GM04503 (cell line): Measurements from ENCODE around the gene TTPAL.

Experiments
- DNase-seq: peaks from one replicate; pipeline ENCODE4 v3.0.0-alpha.2; 2012; ENCODE audit warnings: low read depth

The TTPAL gene, protein sequence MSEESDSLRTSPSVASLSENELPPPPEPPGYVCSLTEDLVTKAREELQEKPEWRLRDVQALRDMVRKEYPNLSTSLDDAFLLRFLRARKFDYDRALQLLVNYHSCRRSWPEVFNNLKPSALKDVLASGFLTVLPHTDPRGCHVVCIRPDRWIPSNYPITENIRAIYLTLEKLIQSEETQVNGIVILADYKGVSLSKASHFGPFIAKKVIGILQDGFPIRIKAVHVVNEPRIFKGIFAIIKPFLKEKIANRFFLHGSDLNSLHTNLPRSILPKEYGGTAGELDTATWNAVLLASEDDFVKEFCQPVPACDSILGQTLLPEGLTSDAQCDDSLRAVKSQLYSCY

GRCh38 chr20:44475694-44476560 is at the start of gene TTPAL:
TSS of gene TTPAL (plus strand) at chr20:44475874. CDS start at chr20:44480000, 4,126 bp downstream.
- DNase-seq, result no peak

DNA sequence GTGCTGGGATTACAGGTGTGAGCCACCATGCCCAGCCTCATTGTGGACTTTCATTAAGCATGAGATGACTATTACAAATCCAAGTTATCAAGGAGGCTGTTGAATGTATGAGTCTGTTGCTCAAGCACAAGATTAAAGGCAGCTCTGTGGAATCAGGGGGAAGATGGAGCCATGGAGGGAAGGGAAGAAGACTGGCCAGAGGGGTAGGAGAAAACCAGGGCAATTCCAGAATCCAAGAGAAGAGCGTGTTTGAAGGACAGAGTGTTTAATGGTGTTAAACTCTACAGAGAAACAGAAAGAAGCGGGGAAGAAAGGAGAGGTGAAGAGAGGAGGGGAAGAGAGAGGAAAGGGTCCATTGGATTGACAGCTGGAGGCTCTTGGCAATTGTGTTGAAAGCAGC is 49.8 kb upstream of the TTPAL start:
- DNase-seq, result no peak

- DNase-seq, result no peak
Observed at GRCh38 chr20:44426879-44427790, 48.5 kb upstream of the TTPAL start.

- DNase-seq, result no peak
Observed at GRCh38 chr20:44427804-44428173, 47.9 kb upstream of the TTPAL start.

DNA sequence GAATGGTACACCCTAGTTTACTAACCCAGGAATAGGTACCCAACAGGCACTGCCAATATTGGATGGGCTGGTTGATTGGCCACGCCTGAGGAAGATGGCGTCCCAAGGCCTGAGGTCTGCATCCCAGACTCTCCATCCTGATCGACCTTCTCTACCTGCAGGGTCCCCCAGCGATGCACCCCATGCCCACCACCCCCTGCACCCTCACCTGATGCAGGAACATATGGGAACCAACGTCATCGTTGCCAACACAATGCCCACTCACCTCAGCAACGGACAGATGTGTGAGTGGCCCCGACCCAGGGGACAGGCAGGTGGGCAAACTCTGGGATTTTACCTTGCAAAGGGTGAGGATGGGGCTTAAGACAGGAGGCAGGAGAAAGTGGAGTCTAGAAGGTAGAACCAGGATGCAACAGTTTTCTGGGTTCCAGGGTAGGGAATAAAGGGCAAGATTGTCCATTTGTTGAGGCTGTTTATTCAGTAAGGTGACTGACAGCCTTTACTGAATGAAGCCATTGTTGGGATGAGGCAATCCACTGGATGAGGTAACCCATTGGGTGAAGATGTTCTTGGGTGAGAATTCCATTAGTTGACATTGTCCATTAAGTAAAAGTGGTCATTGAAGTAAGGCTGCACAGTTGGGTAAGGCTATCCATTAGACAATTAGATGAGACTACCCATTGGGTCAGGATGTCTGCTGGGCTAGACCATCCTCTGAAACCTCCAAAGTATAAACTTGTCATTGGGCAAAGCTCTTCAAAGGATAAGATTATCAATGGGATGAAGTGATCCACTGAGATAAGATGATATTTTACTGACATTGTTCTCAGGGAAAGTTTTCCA is 47.3 kb upstream of the TTPAL start:
- no peak for DNase-seq

GRCh38 chr20:44429017-44429339 is 46.7 kb upstream of the TTPAL start:
- no peak for DNase-seq

DNA sequence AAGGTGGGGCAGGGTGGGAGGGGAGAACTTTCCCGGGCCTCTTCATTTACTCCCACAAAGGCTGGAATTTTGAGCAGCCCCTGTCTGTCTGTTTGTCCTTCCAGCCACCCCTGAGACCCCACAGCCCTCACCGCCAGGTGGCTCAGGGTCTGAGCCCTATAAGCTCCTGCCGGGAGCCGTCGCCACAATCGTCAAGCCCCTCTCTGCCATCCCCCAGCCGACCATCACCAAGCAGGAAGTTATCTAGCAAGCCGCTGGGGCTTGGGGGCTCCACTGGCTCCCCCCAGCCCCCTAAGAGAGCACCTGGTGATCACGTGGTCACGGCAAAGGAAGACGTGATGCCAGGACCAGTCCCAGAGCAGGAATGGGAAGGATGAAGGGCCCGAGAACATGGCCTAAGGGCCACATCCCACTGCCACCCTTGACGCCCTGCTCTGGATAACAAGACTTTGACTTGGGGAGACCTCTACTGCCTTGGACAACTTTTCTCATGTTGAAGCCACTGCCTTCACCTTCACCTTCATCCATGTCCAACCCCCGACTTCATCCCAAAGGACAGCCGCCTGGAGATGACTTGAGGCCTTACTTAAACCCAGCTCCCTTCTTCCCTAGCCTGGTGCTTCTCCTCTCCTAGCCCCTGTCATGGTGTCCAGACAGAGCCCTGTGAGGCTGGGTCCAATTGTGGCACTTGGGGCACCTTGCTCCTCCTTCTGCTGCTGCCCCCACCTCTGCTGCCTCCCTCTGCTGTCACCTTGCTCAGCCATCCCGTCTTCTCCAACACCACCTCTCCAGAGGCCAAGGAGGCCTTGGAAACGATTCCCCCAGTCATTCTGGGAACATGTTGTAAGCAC is 46.0 kb upstream of the TTPAL start:
- DNase-seq, result no peak

DNA sequence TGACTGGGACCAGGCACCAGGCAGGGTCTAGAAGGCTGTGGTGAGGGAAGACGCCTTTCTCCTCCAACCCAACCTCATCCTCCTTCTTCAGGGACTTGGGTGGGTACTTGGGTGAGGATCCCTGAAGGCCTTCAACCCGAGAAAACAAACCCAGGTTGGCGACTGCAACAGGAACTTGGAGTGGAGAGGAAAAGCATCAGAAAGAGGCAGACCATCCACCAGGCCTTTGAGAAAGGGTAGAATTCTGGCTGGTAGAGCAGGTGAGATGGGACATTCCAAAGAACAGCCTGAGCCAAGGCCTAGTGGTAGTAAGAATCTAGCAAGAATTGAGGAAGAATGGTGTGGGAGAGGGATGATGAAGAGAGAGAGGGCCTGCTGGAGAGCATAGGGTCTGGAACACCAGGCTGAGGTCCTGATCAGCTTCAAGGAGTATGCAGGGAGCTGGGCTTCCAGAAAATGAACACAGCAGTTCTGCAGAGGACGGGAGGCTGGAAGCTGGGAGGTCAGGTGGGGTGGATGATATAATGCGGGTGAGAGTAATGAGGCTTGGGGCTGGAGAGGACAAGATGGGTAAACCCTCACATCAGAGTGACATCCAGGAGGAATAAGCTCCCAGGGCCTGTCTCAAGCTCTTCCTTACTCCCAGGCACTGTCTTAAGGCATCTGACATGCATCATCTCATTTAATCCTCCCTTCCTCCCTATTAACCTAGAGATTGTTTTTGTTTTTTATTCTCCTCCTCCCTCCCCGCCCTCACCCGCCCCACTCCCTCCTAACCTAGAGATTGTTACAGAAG is 45.2 kb upstream of the TTPAL start:
- no peak for DNase-seq

GRCh38 chr20:44431118-44431501 is 44.6 kb upstream of the TTPAL start:
- DNase-seq, result no peak

DNA sequence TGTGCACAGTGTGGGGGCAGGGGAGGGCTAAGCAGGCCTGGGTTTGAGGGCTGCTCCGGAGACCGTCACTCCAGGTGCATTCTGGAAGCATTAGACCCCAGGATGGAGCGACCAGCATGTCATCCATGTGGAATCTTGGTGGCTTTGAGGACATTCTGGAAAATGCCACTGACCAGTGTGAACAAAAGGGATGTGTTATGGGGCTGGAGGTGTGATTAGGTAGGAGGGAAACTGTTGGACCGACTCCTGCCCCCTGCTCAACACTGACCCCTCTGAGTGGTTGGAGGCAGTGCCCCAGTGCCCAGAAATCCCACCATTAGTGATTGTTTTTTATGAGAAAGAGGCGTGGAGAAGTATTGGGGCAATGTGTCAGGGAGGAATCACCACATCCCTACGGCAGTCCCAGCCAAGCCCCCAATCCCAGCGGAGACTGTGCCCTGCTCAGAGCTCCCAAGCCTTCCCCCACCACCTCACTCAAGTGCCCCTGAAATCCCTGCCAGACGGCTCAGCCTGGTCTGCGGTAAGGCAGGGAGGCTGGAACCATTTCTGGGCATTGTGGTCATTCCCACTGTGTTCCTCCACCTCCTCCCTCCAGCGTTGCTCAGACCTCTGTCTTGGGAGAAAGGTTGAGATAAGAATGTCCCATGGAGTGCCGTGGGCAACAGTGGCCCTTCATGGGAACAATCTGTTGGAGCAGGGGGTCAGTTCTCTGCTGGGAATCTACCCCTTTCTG is 44.0 kb upstream of the TTPAL start:
- DNase-seq, result no peak

DNA sequence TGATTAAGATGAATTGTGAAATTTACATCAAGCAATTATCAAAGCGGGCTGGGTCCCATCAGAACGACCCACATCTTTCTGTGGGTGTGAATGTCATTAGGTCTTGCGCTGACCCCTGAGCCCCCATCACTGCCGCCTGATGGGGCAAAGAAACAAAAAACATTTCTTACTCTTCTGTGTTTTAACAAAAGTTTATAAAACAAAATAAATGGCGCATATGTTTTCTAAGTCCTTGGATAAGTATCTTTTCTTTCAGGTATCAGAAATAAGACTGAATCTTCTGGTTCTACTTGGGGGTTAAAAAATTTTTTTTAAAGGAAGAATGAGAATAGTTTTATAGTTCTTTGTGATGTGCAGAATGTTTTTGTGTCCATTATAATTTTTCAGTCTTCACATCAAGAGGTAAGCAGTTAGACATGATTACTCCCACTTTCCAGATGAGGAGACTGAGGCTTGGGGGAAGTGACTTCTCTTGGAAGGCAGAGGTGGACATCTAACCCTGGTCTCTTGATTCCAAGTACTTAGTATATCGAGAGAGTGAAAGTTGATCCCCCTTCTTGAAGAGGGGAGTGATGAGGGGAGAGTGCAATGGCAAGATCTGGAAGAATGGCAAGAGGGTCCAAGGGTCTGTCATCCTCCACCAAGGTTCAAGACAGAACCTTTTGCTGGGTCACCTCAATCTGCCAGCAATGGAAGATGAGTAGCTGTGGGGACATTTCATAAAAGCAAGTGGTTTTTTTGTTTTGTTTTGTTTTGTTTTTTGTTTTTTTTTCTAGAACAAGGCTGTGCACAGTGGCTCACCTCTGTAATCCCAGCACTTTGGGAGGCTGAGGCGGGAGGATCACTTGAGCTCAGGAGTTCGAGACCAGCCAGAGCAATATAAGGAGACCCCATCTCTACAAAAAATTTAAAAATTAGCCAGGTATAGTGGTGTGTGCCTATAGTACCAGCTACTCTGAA is 42.8 kb upstream of the TTPAL start:
- DNase-seq, result no peak

GRCh38 chr20:44433751-44434538 is 41.7 kb upstream of the TTPAL start:
- no peak for DNase-seq

DNA sequence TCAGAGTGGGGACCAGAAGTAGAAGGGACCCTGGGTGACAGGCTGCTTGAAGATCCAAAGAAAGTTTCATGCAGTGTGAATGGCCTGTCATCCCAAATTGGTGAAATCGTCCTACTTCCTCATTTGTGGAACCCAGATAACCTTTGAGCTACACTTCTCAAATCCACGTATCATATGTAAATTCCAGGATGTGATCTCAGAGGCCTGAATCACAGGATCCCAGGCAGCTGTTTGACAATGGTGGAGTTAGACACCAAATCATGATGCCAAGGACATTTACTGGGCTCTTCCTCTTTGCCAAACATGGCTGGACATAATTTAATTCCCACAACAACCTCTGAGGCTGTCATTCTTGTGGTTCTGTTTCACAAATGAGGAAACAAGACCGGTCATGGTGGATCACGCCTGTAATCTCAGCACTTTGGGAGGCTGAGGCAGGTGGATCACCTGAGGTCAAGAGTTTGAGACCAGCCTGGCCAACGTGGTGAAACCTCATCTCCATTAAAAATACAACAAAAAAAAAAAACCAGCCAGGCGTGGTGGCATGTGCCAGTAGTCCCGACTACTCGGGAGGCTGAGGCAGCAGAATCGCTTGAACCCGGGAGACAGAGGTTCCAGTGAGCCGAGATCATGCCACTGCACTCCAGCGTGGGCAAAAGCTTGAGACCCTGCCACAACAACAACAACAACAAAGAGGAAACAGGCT is 39.9 kb upstream of the TTPAL start:
- no peak for DNase-seq

GRCh38 chr20:44436393-44436792 is 39.3 kb upstream of the TTPAL start:
- no peak for DNase-seq

DNA sequence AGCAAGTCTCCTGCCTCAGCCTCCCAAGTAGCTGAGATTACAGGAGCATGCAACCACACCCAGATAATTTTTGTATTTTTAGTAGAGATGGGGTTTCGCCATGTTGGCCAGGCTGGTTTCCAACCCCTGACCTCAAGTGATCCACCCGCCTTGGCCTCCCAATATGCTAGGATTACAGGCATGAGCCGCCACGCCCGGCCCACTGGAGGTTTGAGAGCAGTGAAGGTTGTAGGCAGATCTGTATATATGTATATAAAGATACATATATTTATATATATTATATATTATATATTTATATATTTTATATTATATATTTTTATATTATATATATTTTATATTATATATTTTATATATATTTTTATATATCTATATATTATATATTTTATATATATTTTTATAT is 38.2 kb upstream of the TTPAL start:
- no peak for DNase-seq

DNA sequence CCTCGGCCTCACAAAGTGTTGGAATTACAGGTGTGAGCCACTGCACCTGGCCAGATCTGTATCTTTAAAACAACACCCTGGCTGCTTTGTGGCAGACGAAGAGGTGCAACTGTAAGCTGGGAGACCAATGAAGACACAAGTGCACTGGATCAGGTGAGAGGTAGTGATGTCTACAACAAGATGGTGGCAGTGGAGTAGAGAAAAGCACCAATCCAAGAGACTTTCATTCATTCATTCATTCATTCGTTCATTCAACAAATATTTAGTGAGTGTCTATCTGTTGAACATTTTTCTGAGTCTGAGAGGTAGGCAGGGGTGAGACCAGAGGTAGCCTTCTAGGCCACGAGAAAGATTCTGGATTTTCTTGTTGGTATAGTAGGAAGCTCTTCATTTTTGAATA is 36.9 kb upstream of the TTPAL start:
- DNase-seq, result no peak
